Upper lobe of right lung (tissue), 1 donor: ENCODE measurements around the gene EFHC1. TPM values are rescaled to one million over a fixed set of nuclear protein-coding genes. Genes with fewer than 3 reads are reported as not detected.
A peak's percentile ranks its signal among the peaks of the same experiment; 100 is the strongest.

Experiments
- ATAC-seq: fragments of 200-7000 bp; cut with Tn5 transposase; one replicate; pipeline ENCODE4 v1.9.1; 2020; ENCODE audit warnings: mild to moderate bottlenecking, moderate library complexity
- DNase-seq: peaks from one replicate; pipeline ENCODE4 v3.0.0-alpha.2; 2020
- H3K27ac ChIP-seq: fragments of 200-600 bp; one replicate; pipeline ENCODE4 v1.8.0; 2022
- H3K27me3 ChIP-seq: fragments of 200-600 bp; one replicate; pipeline ENCODE4 v1.8.0; 2022; ENCODE audit warnings: mild to moderate bottlenecking
- H3K36me3 ChIP-seq: fragments of 200-600 bp; one replicate; pipeline ENCODE4 v1.8.0; 2022
- H3K4me1 ChIP-seq: fragments of 200-600 bp; one replicate; pipeline ENCODE4 v1.8.0; 2022
- H3K4me3 ChIP-seq: fragments of 200-600 bp; one replicate; pipeline ENCODE4 v1.8.0; 2022; ENCODE audit warnings: mild to moderate bottlenecking
- H3K9me3 ChIP-seq: fragments of 200-600 bp; one replicate; pipeline ENCODE4 v1.8.0; 2022
- intact Hi-C: fragments of 100-400 bp; cut with DNase I; formaldehyde crosslinking; loops from one replicate; pipeline ENCODE4 v1.11.0; 2022
- total RNA-seq: library from RNA; stranded (reverse); fragmentation: NEBNext Ultra II Directional; extraction: Animal tissue kit (Norgen Biotek cat#: 25700); gene quantifications from one replicate; pipeline ENCODE4 v1.2.1, GENCODE V29; 2021
- TF ChIP-seq, protein P1 (sequence below): fragments of 200-600 bp; IDR thresholded peaks from one replicate; pipeline ENCODE4 v1.8.0; 2022; ENCODE audit warnings: antibody characterized with exemption
- donor health status: DM: no; HTN: yes; CAD: no; lungs with severe emphysema.

Gene EFHC1
- total RNA-seq, 1 donor from 2014 or later = 16.8 TPM

- TF ChIP-seq, protein P1, sequence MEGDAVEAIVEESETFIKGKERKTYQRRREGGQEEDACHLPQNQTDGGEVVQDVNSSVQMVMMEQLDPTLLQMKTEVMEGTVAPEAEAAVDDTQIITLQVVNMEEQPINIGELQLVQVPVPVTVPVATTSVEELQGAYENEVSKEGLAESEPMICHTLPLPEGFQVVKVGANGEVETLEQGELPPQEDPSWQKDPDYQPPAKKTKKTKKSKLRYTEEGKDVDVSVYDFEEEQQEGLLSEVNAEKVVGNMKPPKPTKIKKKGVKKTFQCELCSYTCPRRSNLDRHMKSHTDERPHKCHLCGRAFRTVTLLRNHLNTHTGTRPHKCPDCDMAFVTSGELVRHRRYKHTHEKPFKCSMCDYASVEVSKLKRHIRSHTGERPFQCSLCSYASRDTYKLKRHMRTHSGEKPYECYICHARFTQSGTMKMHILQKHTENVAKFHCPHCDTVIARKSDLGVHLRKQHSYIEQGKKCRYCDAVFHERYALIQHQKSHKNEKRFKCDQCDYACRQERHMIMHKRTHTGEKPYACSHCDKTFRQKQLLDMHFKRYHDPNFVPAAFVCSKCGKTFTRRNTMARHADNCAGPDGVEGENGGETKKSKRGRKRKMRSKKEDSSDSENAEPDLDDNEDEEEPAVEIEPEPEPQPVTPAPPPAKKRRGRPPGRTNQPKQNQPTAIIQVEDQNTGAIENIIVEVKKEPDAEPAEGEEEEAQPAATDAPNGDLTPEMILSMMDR = no peak
- Histone ChIP-seq H3K9me3 (no peaks in the 10 kb centered on the region), H3K4me1 (peaks cover 37% of the 10 kb centered on the region), H3K27ac (no peak overlapping the region), H3K4me3 (no peak overlapping the region), H3K27me3 (no peaks in the 10 kb centered on the region), H3K36me3 (peaks cover 38% of the 10 kb centered on the region)
- ATAC-seq = no peak
- DNase-seq = no peak
- intact Hi-C loops = no loop called here
Measured at GRCh38 chr6:52507557-52508260, 87.6 kb downstream of the EFHC1 start.

- Histone ChIP-seq H3K36me3 (peaks cover 38% of the 10 kb centered on the region), H3K27me3 (no peaks in the 10 kb centered on the region), H3K27ac (no peak overlapping the region), H3K4me3 (no peak overlapping the region), H3K9me3 (no peaks in the 10 kb centered on the region), H3K4me1 (peaks cover 41% of the 10 kb centered on the region)
- TF ChIP-seq, protein P1 = no peak
- ATAC-seq (no peak), DNase-seq (no peak)
- intact Hi-C loops = no loop called here
Measured at GRCh38 chr6:52508261-52508739, 88.2 kb downstream of the EFHC1 start.

DNA sequence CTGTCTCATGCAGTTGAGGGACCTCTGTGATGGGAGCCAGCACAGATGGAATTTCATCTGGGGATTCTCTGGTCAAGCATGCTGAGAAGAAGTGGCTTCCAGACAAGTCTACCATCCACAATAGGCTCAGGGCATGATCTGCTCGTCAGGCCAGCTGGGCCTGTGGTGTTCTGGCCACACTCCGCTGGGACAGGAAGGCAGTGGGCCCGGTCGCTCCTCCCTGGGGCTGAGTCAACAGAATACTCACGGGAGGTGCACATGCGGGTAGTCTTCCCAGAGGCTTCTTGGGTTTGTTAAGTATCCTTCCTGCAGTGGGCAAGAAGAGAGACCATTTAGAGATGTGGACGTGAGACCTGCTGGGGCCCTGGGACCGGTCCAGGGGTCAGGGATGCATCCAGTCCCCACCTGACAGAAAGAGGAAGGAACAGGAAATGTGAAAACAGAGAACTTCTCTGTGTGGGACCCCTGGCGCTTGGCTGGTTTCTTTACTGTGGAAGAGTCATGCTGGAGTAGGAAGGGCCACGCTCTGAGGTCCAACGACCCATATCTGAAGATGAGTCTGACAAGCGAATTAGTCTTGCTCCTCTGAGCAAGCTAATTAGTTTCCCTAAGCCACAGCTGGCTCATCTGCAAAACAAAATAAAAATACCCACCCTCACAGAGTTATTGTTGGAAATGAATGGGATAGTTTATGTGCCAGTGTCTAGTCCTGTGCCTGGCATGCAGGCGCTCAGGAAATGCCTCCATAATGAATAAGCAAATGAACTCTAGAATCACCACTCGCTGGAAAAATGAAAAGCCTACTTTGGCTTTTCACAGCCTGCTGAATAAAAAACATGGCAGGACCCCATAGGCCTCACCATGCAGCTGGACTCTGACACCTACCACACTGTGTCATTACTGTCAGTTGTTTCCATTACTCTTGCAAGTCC lies 89.4 kb downstream of the EFHC1 start:
- Histone ChIP-seq H3K27ac (no peak overlapping the region), H3K36me3 (peaks cover 38% of the 10 kb centered on the region), H3K4me3 (no peak overlapping the region), H3K27me3 (no peaks in the 10 kb centered on the region), H3K4me1 (peaks cover 39% of the 10 kb centered on the region), H3K9me3 (no peaks in the 10 kb centered on the region)
- DNase-seq = no peak
- intact Hi-C loops = loop anchor here (10.0 kb wide), 1 partner anchor 55 kb away; no protein-coding TSS in a partner anchor
- TF ChIP-seq, protein P1 = no peak
- no peak for ATAC-seq

DNA sequence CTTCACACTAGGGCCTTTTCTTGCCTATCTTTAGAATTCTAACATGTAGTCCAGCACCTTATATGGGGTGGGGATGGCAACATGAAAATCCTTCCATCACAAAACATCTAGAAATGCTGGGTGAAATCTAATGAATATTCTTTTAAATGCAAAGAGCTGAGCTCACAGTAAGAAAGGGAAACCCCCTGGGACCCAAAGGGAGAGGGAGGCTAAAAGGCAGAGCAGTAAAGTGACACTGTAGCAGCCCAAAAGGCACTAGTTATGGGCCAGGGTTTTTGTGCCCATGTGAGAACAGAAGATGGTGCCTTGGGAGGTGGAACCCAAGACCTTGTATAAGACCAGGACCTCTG lies 90.0 kb downstream of the EFHC1 start:
- intact Hi-C loops = loop anchor here (10.0 kb wide), 1 partner anchor 55 kb away; no protein-coding TSS in a partner anchor
- no peak for ATAC-seq
- Histone ChIP-seq H3K27ac (no peak overlapping the region), H3K4me1 (peaks cover 40% of the 10 kb centered on the region), H3K9me3 (no peaks in the 10 kb centered on the region), H3K27me3 (no peaks in the 10 kb centered on the region), H3K4me3 (no peak overlapping the region), H3K36me3 (peaks cover 42% of the 10 kb centered on the region)
- TF ChIP-seq, protein P1 = no peak
- no peak for DNase-seq

DNA sequence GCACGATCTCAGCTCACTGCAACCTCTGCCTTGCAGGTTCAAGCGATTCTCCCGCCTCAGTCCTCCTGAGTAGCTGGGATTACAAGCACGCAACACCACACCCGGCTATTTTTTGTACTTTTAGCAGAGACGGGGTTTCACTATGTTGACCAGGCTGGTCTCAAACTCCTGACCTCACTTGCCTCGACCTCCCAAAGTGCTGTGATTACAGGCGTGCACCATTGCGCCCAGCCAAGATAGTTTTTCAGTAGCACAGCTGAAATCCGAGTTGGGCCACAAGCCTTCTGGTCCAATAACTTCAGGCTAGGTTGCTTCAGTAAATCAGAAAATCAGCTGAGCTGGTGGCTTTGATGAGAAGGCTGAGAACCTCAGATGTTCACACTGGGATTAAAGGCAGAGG lies 91.0 kb downstream of the EFHC1 start:
- Histone ChIP-seq H3K27me3 (no peaks in the 10 kb centered on the region), H3K27ac (peak overlapping the region; percentile 75), H3K4me3 (no peak overlapping the region), H3K36me3 (peaks cover 51% of the 10 kb centered on the region), H3K9me3 (no peaks in the 10 kb centered on the region), H3K4me1 (peaks cover 47% of the 10 kb centered on the region)
- intact Hi-C loops = loop anchor here (10.0 kb wide), 1 partner anchor 54 kb away; no protein-coding TSS in a partner anchor
- TF ChIP-seq, protein P1 = no peak
- ATAC-seq = no peak
- no peak for DNase-seq
